Sciatic nerve (tissue), 2 donors: ENCODE results near the gene CDHR5. TPM values are rescaled to one million over a fixed set of nuclear protein-coding genes. Genes with fewer than 3 reads are reported as not detected.

Source experiments
- ATAC-seq: fragments of 200-7000 bp; cut with Tn5 transposase; one replicate; pipeline ENCODE4 v1.9.1; 2020; ENCODE audit warnings: mild to moderate bottlenecking, moderate library complexity
- DNase-seq: peaks from one replicate; pipeline ENCODE4 v3.0.0-alpha.2; 2020; ENCODE audit warnings: low spot score
- intact Hi-C: fragments of 100-400 bp; cut with DNase I; formaldehyde crosslinking; loops from one replicate; pipeline ENCODE4 v1.14.2; 2022
- total RNA-seq: library from RNA; stranded (reverse); fragmentation: NEBNext Ultra II Directional; extraction: Animal tissue kit (Norgen Biotek cat#: 25700); gene quantifications from one replicate; pipeline ENCODE4 v1.2.1, GENCODE V29; 2021
- donor health status: DM: no; HTN: no; CAD: no.
- donor health status: DM: no; HTN: no; CAD: no.

Gene CDHR5
- total RNA-seq, 1 donor from 2014 or later, result not detected

DNA sequence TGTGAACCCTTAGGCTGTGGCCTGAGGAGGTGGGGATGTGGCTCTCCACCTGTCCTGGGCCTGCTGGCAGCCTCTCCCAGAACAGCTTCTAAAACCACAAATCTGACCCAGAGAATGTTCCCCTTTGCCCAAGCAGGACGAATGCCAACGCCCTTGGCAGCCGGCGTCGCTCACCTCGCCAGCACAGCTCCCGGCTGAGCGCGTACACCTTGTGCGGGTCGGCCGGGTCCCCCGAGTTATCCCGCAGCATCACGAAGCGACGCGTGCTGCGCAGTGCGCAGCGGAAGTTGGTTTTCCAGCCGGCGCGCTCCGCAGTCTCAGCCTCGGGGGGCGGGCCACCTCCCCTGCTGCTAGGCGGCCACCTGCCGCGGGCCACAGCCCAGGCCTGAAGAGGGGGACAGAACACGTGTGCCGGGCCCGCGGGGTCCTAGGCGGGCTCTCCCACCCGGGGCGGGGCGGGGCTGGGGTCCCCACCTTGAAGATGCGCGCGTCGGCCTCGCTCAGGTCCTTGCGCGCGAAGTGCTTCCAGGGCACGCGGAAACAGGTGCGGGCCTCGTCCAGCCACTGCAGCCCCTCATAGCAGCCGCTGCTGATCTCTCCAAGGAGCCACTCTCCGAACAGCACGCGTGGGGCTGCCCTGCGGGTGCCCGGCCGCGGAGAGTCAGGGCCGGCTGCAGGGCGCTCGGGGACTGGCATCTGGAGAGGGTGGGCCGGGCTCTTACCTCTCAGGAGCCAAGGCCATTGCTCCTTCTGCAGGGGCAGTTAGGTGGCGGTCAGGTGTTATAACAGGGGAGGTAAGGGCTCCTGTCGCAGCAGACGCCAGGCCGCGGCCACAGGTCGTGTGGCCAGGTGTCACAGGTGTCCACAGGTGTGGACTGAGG lies 9.9 kb downstream of the CDHR5 start:
- ATAC-seq (peak; percentile 6), DNase-seq (no peak)
- intact Hi-C loops, result no loop called here

DNA sequence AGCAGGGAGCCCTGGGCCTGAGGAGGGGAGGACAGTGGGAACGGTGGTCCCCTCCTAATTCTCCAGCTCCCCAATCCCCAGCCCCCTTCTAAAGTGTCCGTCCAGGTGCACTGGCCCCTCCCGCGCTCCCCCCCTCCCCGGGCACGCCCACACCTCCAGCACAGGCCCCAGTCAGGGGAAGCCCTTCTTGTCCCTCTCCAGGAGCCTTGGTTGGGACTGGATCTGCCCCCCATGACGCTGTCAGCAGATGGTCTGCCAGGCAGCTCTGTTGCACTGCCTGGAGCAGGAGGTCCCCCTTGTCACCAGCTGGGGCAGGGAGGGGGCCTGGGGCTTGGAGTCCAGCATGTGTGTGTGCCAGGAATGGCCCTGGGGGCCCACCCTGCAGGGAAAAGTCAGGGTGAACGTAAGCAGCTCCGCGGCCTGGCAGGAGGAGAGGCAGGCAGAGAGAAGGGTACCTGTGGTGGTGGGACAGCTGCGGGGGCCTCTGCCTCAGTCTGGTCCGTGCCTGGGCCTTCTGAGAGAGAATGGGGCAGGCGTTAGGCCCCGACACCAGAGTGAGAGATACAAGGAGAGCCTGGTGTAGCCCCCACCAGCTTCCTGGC lies 10.6 kb downstream of the CDHR5 start:
- ATAC-seq, result no peak
- intact Hi-C loops, result no loop called here
- no peak for DNase-seq

DNA sequence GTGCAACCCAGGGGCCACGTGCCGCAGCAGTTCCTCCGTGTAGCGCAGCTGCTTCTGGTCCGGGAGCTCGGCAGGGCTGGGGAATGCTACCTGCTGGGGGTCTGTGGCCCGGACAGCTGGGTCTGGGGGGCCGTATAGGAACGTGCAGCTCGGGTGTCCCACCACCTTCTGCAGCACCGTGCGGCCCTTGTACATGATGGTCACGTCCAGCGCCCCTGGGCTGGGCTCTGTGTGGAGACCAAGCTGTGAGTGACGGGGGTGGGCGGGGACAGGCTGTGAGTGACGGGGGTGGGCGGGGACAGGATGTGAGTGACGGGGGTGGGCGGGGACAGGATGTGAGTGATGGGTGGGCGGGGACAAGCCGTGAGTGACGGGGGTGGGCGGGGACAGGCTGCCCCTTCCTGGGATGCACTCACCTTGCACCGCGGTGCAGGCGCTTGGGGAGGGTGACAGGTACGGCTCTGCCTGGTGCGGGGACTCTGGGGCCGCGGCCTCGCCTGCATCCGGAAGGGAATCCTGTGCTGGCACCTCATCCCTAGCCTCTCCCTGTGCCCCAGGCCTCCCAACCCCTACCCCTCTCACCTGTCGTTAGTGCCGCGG lies 11.3 kb downstream of the CDHR5 start:
- intact Hi-C loops, result no loop called here
- no peak for ATAC-seq
- DNase-seq, result peak; percentile 82

DNA sequence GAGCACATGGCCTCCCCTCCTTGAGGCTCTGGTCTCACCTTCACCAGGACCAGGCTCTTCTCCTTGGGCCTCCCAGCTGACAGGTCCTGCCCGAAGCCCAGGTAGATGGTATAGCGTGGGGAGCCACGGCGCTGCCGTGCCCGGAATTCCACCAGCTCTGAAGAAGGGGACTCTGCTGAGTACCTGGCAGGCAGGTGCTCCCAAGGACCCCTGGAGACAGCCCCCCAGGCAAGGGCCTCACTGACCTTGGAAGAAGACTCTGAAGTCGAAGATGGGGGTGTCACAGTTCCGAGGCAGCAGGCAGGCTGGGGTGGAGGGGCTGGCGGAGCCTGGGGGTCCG lies 11.8 kb downstream of the CDHR5 start:
- intact Hi-C loops, result no loop called here
- ATAC-seq, result no peak
- no peak for DNase-seq

GRCh38 chr11:612201-612960 lies 12.4 kb downstream of the CDHR5 start:
- ATAC-seq (no peak), DNase-seq (no peak)
- intact Hi-C loops, result no loop called here

- intact Hi-C loops, result no loop called here
- DNase-seq (no peak), ATAC-seq (no peak)
Measured at GRCh38 chr11:611001-611996, 13.5 kb downstream of the CDHR5 start.

DNA sequence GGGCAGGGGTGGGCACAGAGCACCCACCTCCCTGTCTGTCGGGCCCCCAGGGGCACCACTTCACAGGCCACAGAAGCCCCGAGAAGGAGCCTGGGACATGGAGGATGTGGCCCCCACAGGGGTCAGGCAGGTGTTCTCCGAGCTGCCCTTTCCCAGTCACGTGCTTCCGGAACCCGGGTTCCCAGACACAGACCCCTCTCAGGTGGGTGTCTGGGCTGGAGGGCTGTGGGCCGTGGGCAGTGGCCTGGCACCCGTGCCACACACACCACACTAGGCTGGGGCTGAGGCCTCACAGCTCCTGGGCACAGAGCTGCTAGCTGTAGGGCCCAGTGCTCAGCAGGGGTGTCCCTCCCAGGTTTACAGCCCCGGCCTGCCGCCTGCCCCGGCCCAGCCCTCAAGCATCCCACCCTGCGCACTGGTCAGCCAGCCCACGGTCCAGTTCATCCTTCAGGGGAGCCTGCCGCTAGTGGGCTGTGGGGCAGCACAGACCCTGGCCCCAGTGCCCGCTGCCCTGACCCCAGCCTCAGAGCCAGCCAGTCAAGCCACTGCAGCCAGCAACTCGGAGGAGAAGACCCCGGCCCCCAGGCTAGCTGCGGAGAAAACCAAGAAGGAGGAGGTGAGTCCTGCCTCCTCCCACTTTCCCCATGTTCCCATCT lies 14.5 kb downstream of the CDHR5 start:
- no peak for DNase-seq
- ATAC-seq, result no peak
- intact Hi-C loops, result no loop called here

DNA sequence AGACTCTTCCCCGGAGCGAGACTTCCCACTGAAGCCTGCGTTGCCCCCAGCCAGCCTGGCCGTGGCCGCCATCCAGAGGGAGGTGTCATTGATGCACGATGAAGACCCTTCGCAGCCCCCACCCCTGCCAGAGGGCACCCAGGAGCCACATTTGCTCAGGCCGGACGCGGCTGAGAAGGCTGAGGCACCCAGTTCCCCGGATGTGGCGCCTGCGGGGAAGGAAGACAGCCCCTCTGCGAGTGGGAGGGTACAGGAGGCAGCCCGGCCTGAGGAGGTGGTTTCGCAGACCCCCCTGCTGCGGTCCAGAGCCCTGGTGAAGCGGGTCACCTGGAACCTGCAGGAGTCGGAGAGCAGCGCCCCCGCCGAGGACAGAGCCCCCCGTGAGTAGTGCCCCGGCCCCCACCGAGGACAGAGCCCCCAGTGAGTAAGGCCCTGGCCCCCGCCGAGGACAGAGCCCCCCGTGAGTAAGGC lies 15.4 kb downstream of the CDHR5 start:
- DNase-seq (no peak), ATAC-seq (no peak)
- intact Hi-C loops, result no loop called here

- intact Hi-C loops, result no loop called here
- no peak for ATAC-seq
- no peak for DNase-seq
Measured at GRCh38 chr11:608791-609251, 15.9 kb downstream of the CDHR5 start.

GRCh38 chr11:607971-608659 lies 16.6 kb downstream of the CDHR5 start:
- ATAC-seq, result no peak
- intact Hi-C loops, result no loop called here
- DNase-seq, result no peak

GRCh38 chr11:607020-607780 lies 17.6 kb downstream of the CDHR5 start:
- no peak for DNase-seq
- no peak for ATAC-seq
- intact Hi-C loops, result no loop called here

- intact Hi-C loops, result no loop called here
- DNase-seq, result no peak
- peak; percentile 39 for ATAC-seq
Measured at GRCh38 chr11:606245-606644, 18.5 kb downstream of the CDHR5 start.

DNA sequence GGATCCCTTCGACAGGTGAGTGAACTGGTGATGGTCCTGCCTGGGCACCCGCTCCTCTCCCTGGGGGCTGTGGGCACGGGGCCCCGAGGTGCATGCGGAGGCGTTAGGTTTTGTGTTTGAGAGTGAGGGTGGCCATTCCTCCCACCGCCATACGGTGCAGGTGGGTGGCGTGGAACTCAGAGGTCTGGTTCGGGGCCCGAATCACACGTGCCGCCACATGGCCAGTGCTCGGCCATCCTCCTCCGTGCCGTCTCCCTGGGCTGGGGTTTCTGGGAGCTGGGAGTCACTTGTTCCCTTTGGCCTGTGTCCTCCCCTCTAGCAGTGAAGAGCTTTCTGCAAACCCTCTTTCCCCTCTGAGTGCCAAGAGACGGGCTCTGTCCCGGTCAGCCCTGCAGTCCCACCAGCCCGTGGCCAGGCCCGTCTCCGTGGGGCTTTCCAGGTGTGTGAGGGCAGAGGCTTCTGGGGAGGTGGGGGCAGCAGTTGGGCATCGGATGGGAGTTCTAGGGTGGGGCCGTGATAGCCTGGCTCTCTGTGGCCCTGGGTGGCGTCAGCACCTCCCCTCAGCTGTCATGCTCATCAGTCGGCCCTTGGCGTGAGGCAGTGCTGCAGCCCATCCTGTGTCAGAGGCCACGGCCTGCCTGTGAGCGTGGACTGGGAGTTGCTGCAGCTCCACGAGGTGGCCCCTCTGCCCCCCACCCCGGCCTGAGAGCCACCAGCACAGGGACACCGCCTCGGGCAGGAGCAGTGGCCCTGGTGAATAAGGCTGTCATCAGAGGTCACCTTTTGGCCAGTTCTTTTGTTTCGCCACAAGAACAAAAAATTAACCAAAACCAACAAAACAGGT lies 19.2 kb downstream of the CDHR5 start:
- intact Hi-C loops, result no loop called here
- no peak for DNase-seq
- ATAC-seq, result no peak

DNA sequence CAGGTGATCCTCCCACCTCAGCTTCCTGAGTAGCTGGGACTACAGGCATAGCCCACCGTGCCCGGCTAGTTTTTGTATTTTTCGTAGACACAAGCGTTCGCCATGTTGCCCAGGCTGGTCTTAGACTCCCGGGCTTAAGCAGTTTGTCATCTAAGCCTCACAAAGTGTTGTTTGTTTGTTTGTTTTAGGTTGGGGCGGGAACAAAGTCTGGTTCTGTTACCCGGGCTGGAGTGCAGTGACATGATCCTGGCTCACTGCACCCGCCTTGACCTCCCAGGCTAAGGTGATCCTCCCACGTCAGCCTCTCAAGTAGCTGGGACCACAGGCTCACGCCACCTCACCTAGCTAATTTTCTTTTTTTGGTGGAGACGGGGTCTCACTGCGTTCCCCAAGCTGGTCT lies 21.6 kb downstream of the CDHR5 start:
- ATAC-seq (no peak), DNase-seq (no peak)
- intact Hi-C loops, result no loop called here

GRCh38 chr11:601573-602245 lies 23.0 kb downstream of the CDHR5 start:
- DNase-seq (no peak), ATAC-seq (no peak)
- intact Hi-C loops, result no loop called here
